Astrocyte (in vitro differentiated cells and primary cell): ENCODE measurements around the gene CRIM1.

Experiments
- CTCF ChIP-seq: IDR thresholded peaks from 2 replicates; pipeline ENCODE4 v1.5.1; 2011; ENCODE audit warnings: low read depth, mild to moderate bottlenecking, inconsistent platforms, low read length, moderate library complexity; ENCODE audit not compliant: insufficient read depth
- EZH2 ChIP-seq: IDR thresholded peaks from 2 replicates; pipeline ENCODE4 v1.6.1; 2012; ENCODE audit warnings: mild to moderate bottlenecking, low read length, inconsistent platforms; ENCODE audit not compliant: insufficient read depth

- TF ChIP-seq CTCF (no peak), EZH2 (no peak)
These were observed 223.7 kb downstream of the CRIM1 start for GRCh38 chr2:36579297-36579664.
